IMR-90 (cell line): Measurements from ENCODE around the gene ARHGEF17. TPM values are rescaled to one million over a fixed set of nuclear protein-coding genes. Genes with fewer than 3 reads are reported as not detected.

Source experiments
- ATAC-seq: fragments of 200-7000 bp; cut with Tn5 transposase; 2 replicates; pipeline ENCODE4 v1.9.1; 2020; ENCODE audit warnings: low read depth, mild to moderate bottlenecking, moderate library complexity
- BruUV-seq: library from RNA; stranded (reverse); fragments of 400-500 nt; replicated peaks from 2 replicates; lab custom pipeline; 2021; lab: Mats Ljungman, UMichigan
- CTCF ChIA-PET: fragments of 300-600 bp; formaldehyde crosslinking; extraction: SDS; loops from one replicate; lab custom pipeline; 2021; ENCODE audit warnings: antibody characterized with exemption; lab: Yijun Ruan, JAX
- POLR2A ChIA-PET: fragments of 300-600 bp; sonication (Branson Sonifier 250); formaldehyde crosslinking; loops from one replicate; lab custom pipeline; 2022; ENCODE audit warnings: antibody characterized with exemption; ENCODE audit not compliant: unreplicated experiment; lab: Charles Lee
- DNase-seq: peaks from one replicate; pipeline ENCODE4 v3.0.0; 2013
- H2AFZ ChIP-seq: replicated peaks from 2 replicates; pipeline ENCODE3; 2013; ENCODE audit warnings: low read length, mild to moderate bottlenecking; ENCODE audit not compliant: poor library complexity
- H2AK5ac ChIP-seq: 2 replicates; pipeline ENCODE4 v1.6.1; 2013; ENCODE audit warnings: low read depth, low read length, inconsistent platforms
- H2AK9ac ChIP-seq: replicated peaks from 2 replicates; pipeline ENCODE3; 2013; ENCODE audit warnings: mild to moderate bottlenecking, low read depth, low read length, moderate library complexity; ENCODE audit not compliant: poor library complexity
- H2BK120ac ChIP-seq: 2 replicates; pipeline ENCODE4 v1.6.1; 2013; ENCODE audit warnings: low read depth, low read length, inconsistent platforms
- H2BK15ac ChIP-seq: 3 replicates; pipeline ENCODE4 v1.6.1; 2013; ENCODE audit warnings: low read depth, low read length, inconsistent platforms
- H2BK20ac ChIP-seq: 2 replicates; pipeline ENCODE4 v1.6.1; 2013; ENCODE audit warnings: low read depth, mild to moderate bottlenecking, inconsistent platforms, low read length, moderate library complexity
- H2BK5ac ChIP-seq: 2 replicates; pipeline ENCODE4 v1.6.1; 2013; ENCODE audit warnings: mild to moderate bottlenecking, low read depth, low read length, inconsistent platforms; ENCODE audit not compliant: poor library complexity, severe bottlenecking
- H3K14ac ChIP-seq: replicated peaks from 2 replicates; pipeline ENCODE4 v1.6.1; 2013; ENCODE audit warnings: low read depth, low read length, inconsistent platforms
- H3K18ac ChIP-seq: 2 replicates; pipeline ENCODE4 v1.6.1; 2013; ENCODE audit warnings: low read depth, low read length, control low read depth
- H3K23ac ChIP-seq: 2 replicates; pipeline ENCODE4 v1.6.1; 2013; ENCODE audit warnings: low read depth, low read length, inconsistent platforms
- H3K27ac ChIP-seq: 2 replicates; pipeline ENCODE4 v1.5.1; 2013; ENCODE audit warnings: mild to moderate bottlenecking, control low read depth, low read length; ENCODE audit not compliant: insufficient read depth
- H3K27me3 ChIP-seq: 2 replicates; pipeline ENCODE4 v1.6.1; 2013; ENCODE audit warnings: low read length; ENCODE audit not compliant: control insufficient read depth, insufficient read depth
- H3K36me3 ChIP-seq: 2 replicates; pipeline ENCODE4 v1.6.1; 2013; ENCODE audit warnings: low read length, mixed read lengths; ENCODE audit not compliant: control insufficient read depth, insufficient read depth
- H3K4ac ChIP-seq: 2 replicates; pipeline ENCODE4 v1.6.1; 2013; ENCODE audit warnings: low read depth, low read length, inconsistent platforms
- H3K4me1 ChIP-seq: 2 replicates; pipeline ENCODE4 v1.6.1; 2013; ENCODE audit warnings: low read length, mixed read lengths; ENCODE audit not compliant: control insufficient read depth, insufficient read depth
- H3K4me2 ChIP-seq: 2 replicates; pipeline ENCODE4 v1.6.1; 2013; ENCODE audit warnings: low read depth, mild to moderate bottlenecking, control low read depth, low read length, moderate library complexity
- H3K4me3 ChIP-seq: 2 replicates; pipeline ENCODE4 v1.5.1; 2013; ENCODE audit warnings: low read depth, mild to moderate bottlenecking, control low read depth, low read length, moderate library complexity; ENCODE audit not compliant: insufficient read depth
- H3K56ac ChIP-seq: 2 replicates; pipeline ENCODE4 v1.6.1; 2013; ENCODE audit warnings: low read length, inconsistent platforms; ENCODE audit not compliant: insufficient read depth; ENCODE audit errors: extremely low read depth
- H3K79me1 ChIP-seq, 2 experiments: 2 replicates each; pipeline ENCODE4 v1.6.1; 2013; ENCODE audit warnings: low read length in 2 of 2, inconsistent platforms in 1 of 2, low read depth in 1 of 2
- H3K9ac ChIP-seq: 2 replicates; pipeline ENCODE4 v1.6.1; 2013; ENCODE audit warnings: low read depth, low read length, control low read depth
- H3K9me1 ChIP-seq: 2 replicates; pipeline ENCODE4 v1.6.1; 2013; ENCODE audit warnings: low read length, inconsistent platforms; ENCODE audit not compliant: insufficient read depth
- H3K9me3 ChIP-seq: 2 replicates; pipeline ENCODE4 v1.6.1; 2013; ENCODE audit warnings: low read length; ENCODE audit not compliant: control insufficient read depth, insufficient read depth
- H4K20me1 ChIP-seq: 2 replicates; pipeline ENCODE4 v1.6.1; 2013; ENCODE audit warnings: low read length, inconsistent platforms; ENCODE audit not compliant: insufficient read depth
- H4K5ac ChIP-seq: 2 replicates; pipeline ENCODE4 v1.6.1; 2013; ENCODE audit warnings: mild to moderate bottlenecking, low read depth, low read length, control low read depth
- H4K8ac ChIP-seq, 2 experiments: 2 replicates each; pipeline ENCODE4 v1.6.1; 2013; ENCODE audit warnings: low read depth in 2 of 2, low read length in 2 of 2, control low read depth in 1 of 2, inconsistent platforms in 1 of 2
- H4K91ac ChIP-seq: 2 replicates; pipeline ENCODE4 v1.6.1; 2013; ENCODE audit warnings: low read depth, low read length, inconsistent platforms; ENCODE audit not compliant: insufficient read depth
- BHLHE40 ChIP-seq: fragments of 150-350 bp; IDR thresholded peaks from 2 replicates; pipeline ENCODE4 v1.6.1; 2016; ENCODE audit warnings: mild to moderate bottlenecking, low read depth, low read length
- CHD1 ChIP-seq: IDR thresholded peaks from 2 replicates; pipeline ENCODE4 v1.6.1; 2012; ENCODE audit warnings: low read depth, low read length, improper control_type of control experiment
- ELK1 ChIP-seq: fragments of 150-350 bp; IDR thresholded peaks from 2 replicates; pipeline ENCODE4 v1.6.1; 2016; ENCODE audit warnings: low read depth, mild to moderate bottlenecking, low read length, moderate library complexity, borderline replicate concordance
- MXI1 ChIP-seq: IDR thresholded peaks from 2 replicates; pipeline ENCODE4 v1.6.1; 2012; ENCODE audit warnings: low read depth, mild to moderate bottlenecking, low read length, moderate library complexity, borderline replicate concordance
- RAD21 ChIP-seq: IDR thresholded peaks from 2 replicates; pipeline ENCODE4 v1.6.1; 2012; ENCODE audit warnings: low read length, improper control_type of control experiment
- RCOR1 ChIP-seq: IDR thresholded peaks from 2 replicates; pipeline ENCODE4 v1.6.1; 2012; ENCODE audit warnings: mild to moderate bottlenecking, low read length, improper control_type of control experiment; ENCODE audit not compliant: insufficient replicate concordance
- RFX5 ChIP-seq: IDR thresholded peaks from 2 replicates; pipeline ENCODE4 v1.8.0; 2012; ENCODE audit warnings: low read depth, mild to moderate bottlenecking, low read length, moderate library complexity
- USF2 ChIP-seq: fragments of 150-350 bp; IDR thresholded peaks from 2 replicates; pipeline ENCODE4 v1.6.1; 2017; ENCODE audit warnings: mild to moderate bottlenecking, antibody characterized with exemption, low read length, low read depth
- WGBS, 2 experiments: methylation state at CpG; one replicate each; pipeline versions ENCODE4 v1.1.5 to v1.1.7; 2013; ENCODE audit warnings: missing lambda C conversion rate in 2 of 2; ENCODE audit not compliant: insufficient read length in 1 of 2; ENCODE audit errors: extremely low coverage in 2 of 2; 5-methylcytosine and 5-hydroxymethylcytosine counted together
- dilution Hi-C: fragments of 300-500 bp; cut with HindIII; formaldehyde crosslinking; loops from one replicate; pipeline ENCODE4 v1.14.3; 2018; ENCODE audit warnings: low sequenced_read_pairs; ENCODE audit not compliant: unreplicated experiment
- in situ Hi-C: fragments of 300-500 bp; cut with MboI; formaldehyde crosslinking; loops from 3 replicates; pipeline ENCODE4 v1.14.3; 2019; ENCODE audit warnings: low sequenced_read_pairs, inconsistent platforms, mixed read lengths
- intact Hi-C: fragments of 100-400 bp; cut with micrococcal nuclease; formaldehyde crosslinking; loops from 2 replicates; pipeline ENCODE4 v1.10.0; 2022
- polyA plus RNA-seq, 3 experiments: library from polyadenylated mRNA; depleted of rRNA; stranded (reverse); fragments of >200 nt; gene quantifications; 2 replicates each; pipeline ENCODE4 v1.2.3, GENCODE V29; 2012; ENCODE audit warnings: low replicate concordance in 1 of 3
- total RNA-seq: library from RNA; depleted of rRNA; stranded (reverse); fragments of >200 nt; gene quantifications from 2 replicates; pipeline ENCODE4 v1.2.3, GENCODE V29; 2012

ARHGEF17 gene
- total and polyA plus RNA-seq, 2 of the 4 experiments (the other 2 are of a cell fraction), result 21.7 to 97.7 TPM

GRCh38 chr11:73322382-73323306 is 14.6 kb downstream of the ARHGEF17 start:
- H3K9ac ChIP-seq, result peak overlapping the region; percentile 29
- no peaks in the 10 kb centered on the region for H3K27me3 ChIP-seq
- no peaks in the 10 kb centered on the region for H3K9me3 ChIP-seq
- peak overlapping the region; percentile 84 to 90 for H4K8ac ChIP-seq
- intact Hi-C loops, result loop anchor here (1.0 kb wide), 1 partner anchor 13 kb away; no protein-coding TSS in a partner anchor
- H3K4ac ChIP-seq, result peak overlapping the region; percentile 96
- H3K27ac ChIP-seq, result peak overlapping the region; percentile 98
- DNase-seq, result peak; percentile 69
- H2BK5ac ChIP-seq, result peak overlapping the region; percentile 92
- peak overlapping the region; percentile 29 for H3K4me2 ChIP-seq
- H2BK120ac ChIP-seq, result peak overlapping the region; percentile 91
- peaks cover 29 to 87% of the 10 kb centered on the region in 2 experiments; a peak in 3 of 4 replicates for H3K79me1 ChIP-seq
- ChIA-PET CTCF (interaction anchor here (0.8 to 2.0 kb wide), 3 partner anchors 11 to 13 kb away, joined by 3 to 7 read pairs (median 3); no protein-coding TSS in a partner anchor), POLR2A (no interaction called here)
- H3K56ac ChIP-seq, result peak overlapping the region; percentile 78
- peaks cover 62% of the 10 kb centered on the region for H4K20me1 ChIP-seq
- no TSS peak for BruUV-seq
- H4K5ac ChIP-seq, result peak overlapping the region; percentile 32
- in situ Hi-C loops, result no loop called here
- 47% methylated on average over 3 of the region's 7 CpGs; no CpG with 5 or more reads in 1 of the 2 experiments for WGBS, 2 experiments
- peak overlapping the region; percentile 67 for H2BK15ac ChIP-seq
- H3K36me3 ChIP-seq, result peaks cover 19% of the 10 kb centered on the region
- H2BK20ac ChIP-seq, result peak overlapping the region; percentile 83
- dilution Hi-C loops, result no loop called here
- peak overlapping the region; percentile 58 for H2AFZ ChIP-seq
- H3K18ac ChIP-seq, result peak overlapping the region; percentile 55
- TF ChIP-seq RCOR1 (no peak), ELK1 (no peak), BHLHE40 (no peak), RAD21 (no peak), MXI1 (no peak), USF2 (no peak), RFX5 (no peak), CHD1 (no peak)
- H3K23ac ChIP-seq, result peak overlapping the region; percentile 96
- no peak overlapping the region for H3K4me3 ChIP-seq
- H2AK9ac ChIP-seq, result peak overlapping the region; percentile 66
- peaks cover 72% of the 10 kb centered on the region for H3K4me1 ChIP-seq
- peak overlapping the region; percentile 95 for H2AK5ac ChIP-seq
- H4K91ac ChIP-seq, result peak overlapping the region; percentile 87
- 0 out of 2 replicates have a peak, but pooled peaks have one; percentile 0 for ATAC-seq
- peak overlapping the region; percentile 90 for H3K14ac ChIP-seq
- H3K9me1 ChIP-seq, result peaks cover 42% of the 10 kb centered on the region
